Inflammatory macrophage (primary cell): Measurements from ENCODE around the gene FILIP1.
"Not testable (repeated sequence)": the region's sequence is repeated elsewhere in the genome, so short reads cannot be mapped to it uniquely, and the experiment has no call there.

Experiments
- DNase-seq, 2 donors: peaks; one replicate each; pipeline ENCODE4 v3.0.0-alpha.2; 2020 to 2022

FILIP1 gene

GRCh38 chr6:75419416-75419815, 74.2 kb downstream of the FILIP1 start:
- no peak for DNase-seq

GRCh38 chr6:75418233-75418632, 75.4 kb downstream of the FILIP1 start:
- no peak for DNase-seq

- DNase-seq: no peak
Observed at GRCh38 chr6:75416443-75416842, 77.2 kb downstream of the FILIP1 start.

- DNase-seq: no peak
Observed at GRCh38 chr6:75415804-75416203, 77.8 kb downstream of the FILIP1 start.

- no peak for DNase-seq
Observed at GRCh38 chr6:75414445-75415021, 79.1 kb downstream of the FILIP1 start.

GRCh38 chr6:75412969-75413662, 80.5 kb downstream of the FILIP1 start:
- no peak for DNase-seq

DNA sequence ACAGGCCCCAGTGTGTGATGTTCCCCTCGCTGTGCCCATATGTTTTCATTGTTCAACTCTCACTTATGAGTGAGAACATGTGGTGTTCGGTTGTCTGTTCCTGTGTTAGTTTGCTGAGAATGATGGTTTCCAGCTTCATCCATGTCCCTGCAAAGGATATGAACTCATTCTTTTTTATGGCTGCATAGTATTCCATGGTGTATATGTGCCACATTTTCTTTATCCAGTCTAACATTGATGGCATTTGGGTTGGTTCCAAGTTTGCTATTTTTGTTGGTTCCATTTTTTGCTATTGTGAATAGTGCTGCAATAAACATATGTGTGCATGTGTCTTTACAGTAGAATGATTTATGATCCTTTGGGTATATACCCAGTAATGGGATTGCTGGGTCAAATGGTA, 83.0 kb downstream of the FILIP1 start:
- DNase-seq: not testable (repeated sequence)

GRCh38 chr6:75409928-75410327, 83.7 kb downstream of the FILIP1 start:
- DNase-seq: no peak

- no peak for DNase-seq
Observed at GRCh38 chr6:75409286-75409685, 84.3 kb downstream of the FILIP1 start.

DNA sequence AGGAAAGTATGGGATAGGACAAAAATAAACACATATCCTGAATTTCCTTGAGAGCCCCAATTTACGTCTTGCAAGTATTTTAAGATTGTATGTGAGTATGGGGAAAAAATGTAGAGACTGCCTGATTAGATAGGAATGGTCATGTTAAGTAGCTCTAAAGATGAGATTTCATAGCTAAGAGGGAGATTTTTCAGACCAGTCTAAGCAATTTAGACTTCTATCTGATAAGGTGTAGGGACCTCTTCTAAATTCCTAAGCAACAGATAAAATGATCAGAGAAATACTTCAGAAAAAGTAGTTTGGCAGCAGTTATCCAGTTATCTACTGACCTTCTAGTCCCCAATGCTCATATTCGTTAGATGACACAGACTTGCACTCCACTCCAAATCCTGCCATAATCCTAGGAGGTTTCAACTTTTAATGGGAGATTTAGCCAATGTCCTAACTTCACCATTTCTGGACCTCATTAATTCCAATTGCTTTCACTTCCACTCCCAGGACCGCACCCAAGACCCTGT, 90.0 kb downstream of the FILIP1 start:
- no peak for DNase-seq

- DNase-seq: no peak
Observed at GRCh38 chr6:75402296-75402695, 91.3 kb downstream of the FILIP1 start.

GRCh38 chr6:75397656-75398465, 95.7 kb downstream of the FILIP1 start:
- DNase-seq: no peak

- no peak for DNase-seq
Observed at GRCh38 chr6:75397171-75397570, 96.4 kb downstream of the FILIP1 start.

DNA sequence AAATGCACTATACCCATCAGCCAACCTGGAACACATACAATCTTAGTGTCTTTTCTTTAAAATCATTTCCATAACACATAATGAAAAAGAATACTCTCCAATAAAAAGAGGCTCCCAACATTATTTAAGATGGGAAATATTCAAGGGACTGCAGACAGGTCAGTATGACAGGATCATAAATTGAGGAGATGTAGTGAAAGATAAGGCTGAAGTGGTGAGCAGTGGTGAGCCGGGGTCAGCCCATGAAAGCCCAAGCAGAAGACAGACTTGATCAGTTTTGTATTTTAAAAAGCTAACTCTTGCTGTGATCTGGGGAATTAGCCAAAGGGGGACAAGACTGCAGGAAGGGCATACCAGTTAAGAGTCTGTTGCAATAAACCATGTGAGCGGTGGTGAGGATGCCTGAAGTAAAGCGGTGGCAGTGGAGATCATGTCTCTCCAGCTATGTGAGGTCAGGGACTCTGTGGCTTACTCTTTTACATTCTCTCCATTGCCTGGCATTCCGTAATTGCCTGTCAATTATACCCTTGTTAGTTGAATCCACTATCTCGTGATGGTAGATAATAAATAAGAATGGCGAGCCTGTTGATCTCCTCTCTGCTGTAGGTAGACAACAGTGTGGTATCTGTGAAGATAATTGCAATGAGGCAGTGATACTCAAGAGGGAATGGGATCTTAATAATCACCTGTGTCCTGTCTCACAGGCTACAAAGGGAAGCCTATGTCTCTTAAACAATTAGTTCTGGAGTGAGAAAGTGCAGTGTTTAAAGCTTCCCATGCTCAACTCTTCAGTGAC, 97.4 kb downstream of the FILIP1 start:
- DNase-seq: no peak

DNA sequence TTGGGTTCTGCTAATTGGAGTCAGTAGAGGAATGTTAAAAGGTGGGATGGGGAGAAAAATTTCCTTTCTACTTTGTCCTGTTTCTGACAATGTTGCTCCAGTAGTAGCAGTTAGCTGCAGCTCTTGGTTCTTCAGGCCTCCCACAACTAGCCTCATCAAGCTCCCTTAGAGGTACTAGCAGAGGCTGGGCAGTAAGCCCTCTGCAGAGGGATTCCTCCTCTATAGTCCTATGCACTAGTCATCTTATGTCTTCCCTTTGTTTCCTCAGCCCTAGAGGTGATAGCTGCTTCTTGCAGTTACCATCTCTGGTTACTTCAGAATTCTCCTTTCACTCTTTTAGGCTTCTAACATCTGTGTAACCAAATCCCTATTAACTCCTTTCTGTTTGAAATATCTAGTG, 99.8 kb downstream of the FILIP1 start:
- no peak for DNase-seq

DNA sequence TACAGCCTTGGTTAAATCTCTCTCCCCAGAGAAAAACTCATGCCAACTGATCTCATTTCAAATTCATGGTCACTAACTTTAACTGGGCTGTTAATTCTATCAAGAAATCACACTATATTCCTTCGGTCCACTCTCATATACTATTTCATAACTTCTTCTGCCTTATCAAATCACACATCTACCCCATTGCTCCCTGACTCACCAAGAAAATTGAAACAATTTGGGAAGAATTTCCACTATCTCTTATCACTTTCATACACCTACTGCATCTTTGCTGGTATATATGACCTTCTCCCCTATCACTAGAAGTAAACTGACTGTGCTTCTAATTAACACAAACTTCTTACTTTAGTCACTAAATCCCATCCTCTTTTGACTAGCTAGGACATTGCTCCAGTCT, 102.3 kb downstream of the FILIP1 start:
- DNase-seq: no peak

GRCh38 chr6:75386050-75386770, 107.4 kb downstream of the FILIP1 start:
- DNase-seq: no peak

GRCh38 chr6:75384116-75384515, 109.5 kb downstream of the FILIP1 start:
- DNase-seq: no peak

GRCh38 chr6:75382634-75382900, 111.0 kb downstream of the FILIP1 start:
- DNase-seq: no peak

DNA sequence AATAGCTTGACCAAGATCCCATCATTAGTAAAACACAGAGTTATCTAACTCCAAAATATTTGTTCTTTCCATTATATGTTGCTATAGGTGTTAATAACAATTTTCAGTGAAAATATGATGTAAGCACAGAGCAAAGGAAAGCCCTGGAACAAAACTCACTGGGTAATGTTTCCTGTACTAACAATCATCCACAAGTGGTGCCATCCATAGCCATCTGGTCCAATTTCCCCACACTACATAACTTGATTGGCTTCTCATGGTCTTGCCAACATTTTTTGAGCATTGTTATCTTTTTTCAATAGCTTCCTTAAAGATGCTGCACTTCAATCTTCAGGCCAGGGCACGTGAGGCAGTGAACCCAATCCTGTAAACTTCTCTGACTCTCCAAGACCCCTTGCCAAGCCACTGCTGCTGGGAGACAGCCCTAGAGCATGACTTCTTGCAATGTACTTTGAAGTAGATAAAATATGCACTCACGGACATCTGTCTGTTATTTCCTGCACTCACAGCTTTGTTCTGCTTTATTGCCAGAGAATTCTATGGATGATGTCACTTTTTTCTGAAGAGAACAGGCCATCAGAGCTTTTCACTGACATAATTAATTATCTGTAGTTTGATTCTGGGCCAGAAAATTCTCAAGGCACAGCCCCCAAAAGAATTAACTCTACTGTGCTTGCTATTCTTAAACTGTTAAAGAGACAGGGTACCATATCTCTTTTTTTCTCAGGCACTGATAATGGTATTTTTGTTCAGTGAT, 111.5 kb downstream of the FILIP1 start:
- no peak for DNase-seq

GRCh38 chr6:75379536-75379935, 114.1 kb downstream of the FILIP1 start:
- no peak for DNase-seq

DNA sequence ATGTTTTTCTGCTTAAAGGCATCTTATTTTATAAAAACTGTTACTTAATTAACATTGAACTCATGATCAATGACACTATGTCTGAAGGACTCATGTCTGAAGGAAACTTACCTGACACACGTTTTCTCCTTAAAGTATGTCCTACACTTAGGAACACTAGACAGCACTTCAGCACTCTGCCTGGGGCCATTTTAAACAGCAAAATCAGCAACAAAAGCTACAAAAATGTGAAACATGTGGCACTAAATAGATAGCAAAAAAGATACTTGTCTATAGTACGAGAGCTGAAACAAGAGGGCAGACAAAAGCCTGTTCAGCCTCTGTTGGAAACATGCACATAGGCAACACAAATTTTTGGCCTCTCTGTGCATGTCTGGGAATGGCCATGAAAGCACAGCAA, 115.5 kb downstream of the FILIP1 start:
- no peak for DNase-seq
